Uterus (tissue), 4 donors: ENCODE data around the gene RPS19BP1. TPM values are rescaled to one million over a fixed set of nuclear protein-coding genes. Genes with fewer than 3 reads are reported as not detected.

ENCODE experiments used
- DNase-seq, 2 donors: peaks; one replicate each; pipeline ENCODE4 v3.0.0-alpha.2; 2019 to 2020
- H3K27ac ChIP-seq, 2 donors: fragments of 200-600 bp; sonication (generic); 1 replicate in 1 of 2; 2 replicates in 1 of 2; pipeline ENCODE4 v1.5.1; 2016 to 2018
- H3K27me3 ChIP-seq, 2 donors: fragments of 200-600 bp; sonication (generic); one replicate each; pipeline ENCODE4 v1.5.1; 2018 to 2019; ENCODE audit warnings: control low read depth in 1 of 2
- H3K36me3 ChIP-seq, 2 donors: fragments of 200-600 bp; sonication (generic); one replicate each; pipeline ENCODE4 v1.5.1; 2019; ENCODE audit warnings: control low read depth in 1 of 2
- H3K4me1 ChIP-seq, 2 donors: fragments of 200-600 bp; sonication (generic); one replicate each; pipeline ENCODE4 v1.5.1; 2018 to 2019; ENCODE audit warnings: control low read depth in 1 of 2
- H3K4me3 ChIP-seq, 2 donors: fragments of 200-600 bp; sonication (generic); 1 replicate in 1 of 2; 2 replicates in 1 of 2; pipeline ENCODE4 v1.5.1; 2018 to 2019; ENCODE audit warnings: mild to moderate bottlenecking in 1 of 2
- H3K9me3 ChIP-seq, 2 donors: fragments of 200-600 bp; sonication (generic); one replicate each; pipeline ENCODE4 v1.5.1; 2019; ENCODE audit warnings: control low read depth in 1 of 2
- CTCF ChIP-seq, 4 experiments: fragments of 200-600 bp in 2 of 4; fragments of 450-650 bp in 2 of 4; sonication (generic) in 2 of 4; IDR thresholded peaks; one replicate each; pipeline ENCODE4 v1.5.1; 2016 to 2019; ENCODE audit warnings: antibody characterized with exemption in 4 of 4, mild to moderate bottlenecking in 2 of 4, moderate library complexity in 1 of 4
- POLR2A ChIP-seq, 2 donors: fragments of 450-650 bp; IDR thresholded peaks; one replicate each; pipeline ENCODE4 v1.6.1; 2016; ENCODE audit warnings: antibody characterized with exemption in 2 of 2, mild to moderate bottlenecking in 1 of 2, moderate library complexity in 1 of 2
- intact Hi-C: fragments of 100-400 bp; cut with DNase I; formaldehyde crosslinking; loops from one replicate; pipeline ENCODE4 v1.15.1; 2023; ENCODE audit warnings: low total_unique reads
- total RNA-seq, 4 donors: library from RNA; depleted of rRNA in 3 of 4; stranded (reverse); fragments of >200 nt in 3 of 4; gene quantifications; one replicate each; pipeline versions ENCODE4 v1.1.0 to v1.2.4, GENCODE V29; 2014 to 2023
- donor health status: DM: yes; HTN: yes; CAD: no.

The RPS19BP1 gene
- total RNA-seq, 4 donors from 2014 or later: 24.5 to 125 (median 50.7) TPM

- H3K27me3 ChIP-seq: no peaks in the 10 kb centered on the region
- intact Hi-C loops: loop anchor here (10.0 kb wide), 1 partner anchor 340 kb away; no protein-coding TSS in a partner anchor
- no peak overlapping the region for H3K4me3 ChIP-seq
- no peaks in the 10 kb centered on the region for H3K36me3 ChIP-seq
- peak; percentile 49 to 50 for DNase-seq
- H3K27ac ChIP-seq: no peak overlapping the region
- peak; percentile 50 to 65 (median 54) for TF ChIP-seq CTCF (IDR thresholded peaks at IDR 0.05)
- no peak for TF ChIP-seq POLR2A (IDR thresholded peaks at IDR 0.05)
- H3K4me1 ChIP-seq: peaks cover 5 to 9% of the 10 kb centered on the region in 2 donors
- H3K9me3 ChIP-seq: no peaks in the 10 kb centered on the region
Measured at GRCh38 chr22:39514373-39514973, 18.1 kb downstream of the RPS19BP1 start.

- no peak for TF ChIP-seq CTCF (IDR thresholded peaks at IDR 0.05)
- no peak for TF ChIP-seq POLR2A (IDR thresholded peaks at IDR 0.05)
- DNase-seq: no peak
- H3K4me1 ChIP-seq: peaks cover 2% of the 10 kb centered on the region in 2 donors
- H3K4me3 ChIP-seq: no peak overlapping the region
- H3K27me3 ChIP-seq: no peaks in the 10 kb centered on the region
- H3K27ac ChIP-seq: no peak overlapping the region
- H3K9me3 ChIP-seq: no peaks in the 10 kb centered on the region
- H3K36me3 ChIP-seq: no peaks in the 10 kb centered on the region
- intact Hi-C loops: loop anchor here (10.0 kb wide), 1 partner anchor 339 kb away; no protein-coding TSS in a partner anchor
Measured at GRCh38 chr22:39513791-39514190, 18.8 kb downstream of the RPS19BP1 start.

- H3K9me3 ChIP-seq: no peaks in the 10 kb centered on the region
- no peaks in the 10 kb centered on the region for H3K36me3 ChIP-seq
- no peaks in the 10 kb centered on the region for H3K27me3 ChIP-seq
- no peak overlapping the region for H3K4me3 ChIP-seq
- no peak overlapping the region for H3K27ac ChIP-seq
- intact Hi-C loops: loop anchor here (10.0 kb wide), 1 partner anchor 337 kb away; no protein-coding TSS in a partner anchor
- TF ChIP-seq CTCF (IDR thresholded peaks at IDR 0.05): no peak
- TF ChIP-seq POLR2A (IDR thresholded peaks at IDR 0.05): no peak
- no peak for DNase-seq
- no peaks in the 10 kb centered on the region for H3K4me1 ChIP-seq
Measured at GRCh38 chr22:39512026-39512425, 20.5 kb downstream of the RPS19BP1 start.

- intact Hi-C loops: loop anchor here (10.0 kb wide), 1 partner anchor 336 kb away; no protein-coding TSS in a partner anchor
Measured at GRCh38 chr22:39511226-39511625, 21.3 kb downstream of the RPS19BP1 start.

More at GRCh38 chr22:39511226-39511625, 21.3 kb downstream of the RPS19BP1 start:
- Histone ChIP-seq H3K36me3 (no peaks in the 10 kb centered on the region), H3K27ac (no peak overlapping the region), H3K4me3 (no peak overlapping the region), H3K27me3 (no peaks in the 10 kb centered on the region), H3K4me1 (no peaks in the 10 kb centered on the region), H3K9me3 (no peaks in the 10 kb centered on the region)
- no peak for TF ChIP-seq POLR2A (IDR thresholded peaks at IDR 0.05)
- TF ChIP-seq CTCF (IDR thresholded peaks at IDR 0.05): no peak
- no peak for DNase-seq
